Measurements from ENCODE around the gene VAV1. TPM values are rescaled to one million over a fixed set of nuclear protein-coding genes. Genes with fewer than 3 reads are reported as not detected.

VAV1 gene
- total RNA-seq, 6 experiments from 2014 or later: 1.1 to 7.9 (median 3.1) TPM

- ATAC-seq (no peak), DNase-seq (no peak)
- 55% methylated on average over 3 of the region's 4 CpGs for WGBS (ENCODE audit: insufficient coverage, low coverage, low lambda C conversion rate, missing lambda C conversion rate)
- H3K9me3 ChIP-seq: no peaks in the 10 kb centered on the region
- H3K36me3 ChIP-seq: no peaks in the 10 kb centered on the region
- no peaks in the 10 kb centered on the region for H3K4me1 ChIP-seq
- no peak overlapping the region for H3K27ac ChIP-seq
- H3K4me3 ChIP-seq: no peak overlapping the region
- TF ChIP-seq POLR2A (IDR thresholded peaks at IDR 0.05) (no peak), CTCF (IDR thresholded peaks at IDR 0.05) (no peak)
- H3K27me3 ChIP-seq: no peaks in the 10 kb centered on the region
- intact Hi-C loops (cut with DNase I): no loop called here
Measured at GRCh38 chr19:6779206-6779605, 6.7 kb downstream of the VAV1 start.

- DNase-seq (no peak), ATAC-seq (no peak)
- Histone ChIP-seq H3K9me3 (no peaks in the 10 kb centered on the region), H3K27ac (no peak overlapping the region), H3K36me3 (no peaks in the 10 kb centered on the region), H3K4me1 (no peaks in the 10 kb centered on the region), H3K4me3 (no peak overlapping the region), H3K27me3 (no peaks in the 10 kb centered on the region)
- 85% methylated on average over 4 of the region's 4 CpGs for WGBS (ENCODE audit: insufficient coverage, low coverage, low lambda C conversion rate, missing lambda C conversion rate)
- intact Hi-C loops (cut with DNase I): no loop called here
- TF ChIP-seq CTCF (IDR thresholded peaks at IDR 0.05): no peak
- no peak for TF ChIP-seq POLR2A (IDR thresholded peaks at IDR 0.05)
Measured at GRCh38 chr19:6787393-6787792, 14.9 kb downstream of the VAV1 start.

GRCh38 chr19:6788896-6789295 is 16.4 kb downstream of the VAV1 start:
- no peaks in the 10 kb centered on the region for H3K36me3 ChIP-seq
- H3K4me1 ChIP-seq: no peaks in the 10 kb centered on the region
- ATAC-seq (no peak), DNase-seq (no peak)
- no peaks in the 10 kb centered on the region for H3K27me3 ChIP-seq
- 60% methylated on average over 3 of the region's 4 CpGs for WGBS (ENCODE audit: insufficient coverage, low coverage, low lambda C conversion rate, missing lambda C conversion rate)
- intact Hi-C loops (cut with DNase I): no loop called here
- H3K4me3 ChIP-seq: no peak overlapping the region
- no peaks in the 10 kb centered on the region for H3K9me3 ChIP-seq
- no peak overlapping the region for H3K27ac ChIP-seq
- TF ChIP-seq CTCF (IDR thresholded peaks at IDR 0.05): no peak
- TF ChIP-seq POLR2A (IDR thresholded peaks at IDR 0.05): no peak

- Histone ChIP-seq H3K27me3 (no peaks in the 10 kb centered on the region), H3K4me3 (no peak overlapping the region), H3K27ac (no peak overlapping the region), H3K4me1 (no peaks in the 10 kb centered on the region), H3K36me3 (no peaks in the 10 kb centered on the region), H3K9me3 (no peaks in the 10 kb centered on the region)
- intact Hi-C loops (cut with DNase I): no loop called here
- TF ChIP-seq POLR2A (IDR thresholded peaks at IDR 0.05) (no peak), CTCF (IDR thresholded peaks at IDR 0.05) (no peak)
- WGBS (ENCODE audit: insufficient coverage, low coverage, low lambda C conversion rate, missing lambda C conversion rate): 32% methylated on average over 3 of the region's 5 CpGs
- ATAC-seq: no peak
- DNase-seq: no peak
Measured at GRCh38 chr19:6790194-6791128, 18.0 kb downstream of the VAV1 start.
